GM23248 (cell line): ENCODE data around the gene EDA.

Experiments
- EZH2 ChIP-seq: fragments of 200-600 bp; sonication (generic); IDR thresholded peaks from 2 replicates; pipeline ENCODE4 v1.6.1; 2018; ENCODE audit warnings: antibody characterized with exemption, mild to moderate bottlenecking; ENCODE audit not compliant: insufficient read depth, poor library complexity, severe bottlenecking
- EZH2phosphoT487 ChIP-seq: fragments of 200-600 bp; sonication (generic); IDR thresholded peaks from 2 replicates; pipeline ENCODE4 v1.6.1; 2018; ENCODE audit warnings: antibody characterized with exemption, moderate library complexity, mild to moderate bottlenecking, low read depth; ENCODE audit not compliant: insufficient read depth

GRCh38 chrX:69627744-69628143 lies 11.8 kb downstream of the EDA start:
- TF ChIP-seq EZH2phosphoT487 (no peak), EZH2 (no peak)
